Breast epithelium (tissue), 4 donors: Measurements from ENCODE around the gene ABHD4. TPM values are rescaled to one million over a fixed set of nuclear protein-coding genes. Genes with fewer than 3 reads are reported as not detected.
"Not testable (repeated sequence)": the region's sequence is repeated elsewhere in the genome, so short reads cannot be mapped to it uniquely, and the experiment has no call there.

Experiments
- DNase-seq, 2 donors: peaks; one replicate each; pipeline ENCODE4 v3.0.0-alpha.2; 2019; ENCODE audit warnings: low spot score in 2 of 2
- H3K27ac ChIP-seq, 2 donors: fragments of 200-600 bp; sonication (generic) in 1 of 2; one replicate each; pipeline ENCODE4 v1.5.1; 2016 to 2019; ENCODE audit warnings: mild to moderate bottlenecking in 1 of 2
- H3K27me3 ChIP-seq, 2 donors: fragments of 200-600 bp; sonication (generic) in 1 of 2; one replicate each; pipeline versions ENCODE4 v1.5.1 to v1.6.0; 2017 to 2019; ENCODE audit warnings: control low read depth in 1 of 2, mild to moderate bottlenecking in 1 of 2
- H3K36me3 ChIP-seq: fragments of 200-600 bp; one replicate; pipeline ENCODE4 v1.5.1; 2019
- H3K4me1 ChIP-seq, 2 donors: fragments of 200-600 bp; sonication (generic); one replicate each; pipeline ENCODE4 v1.5.1; 2016 to 2019; ENCODE audit warnings: control low read depth in 1 of 2
- H3K4me3 ChIP-seq, 3 donors: fragments of 200-600 bp; sonication (generic); 1 replicate in 2 of 3; 2 replicates in 1 of 3; pipeline ENCODE4 v1.5.1; 2016 to 2019; ENCODE audit warnings: mild to moderate bottlenecking in 3 of 3, moderate library complexity in 2 of 3
- H3K9me3 ChIP-seq, 2 donors: fragments of 200-600 bp; sonication (generic) in 1 of 2; one replicate each; pipeline ENCODE4 v1.5.1; 2016 to 2019; ENCODE audit warnings: control low read depth in 1 of 2
- CTCF ChIP-seq, 3 donors: fragments of 450-650 bp; IDR thresholded peaks; one replicate each; pipeline ENCODE4 v1.5.1; 2016 to 2017; ENCODE audit warnings: antibody characterized with exemption in 3 of 3, mild to moderate bottlenecking in 3 of 3, moderate library complexity in 3 of 3
- POLR2A ChIP-seq: fragments of 450-650 bp; IDR thresholded peaks from one replicate; pipeline ENCODE4 v1.6.1; 2016; ENCODE audit warnings: antibody characterized with exemption, mild to moderate bottlenecking, moderate library complexity
- POLR2AphosphoS5 ChIP-seq, 3 donors: sonication (generic); formaldehyde crosslinking; IDR thresholded peaks; one replicate each; pipeline ENCODE4 v1.6.1; 2017; ENCODE audit warnings: antibody characterized with exemption in 3 of 3
- intact Hi-C: fragments of 100-400 bp; cut with DNase I; formaldehyde crosslinking; loops from one replicate; pipeline ENCODE4 v1.15.1; 2023; ENCODE audit warnings: low total_unique reads
- total RNA-seq, 3 donors: library from RNA; depleted of rRNA; stranded (reverse); fragments of >200 nt; gene quantifications; one replicate each; pipeline ENCODE4 v1.1.0, GENCODE V29; 2016

ABHD4 gene
- total RNA-seq, 3 donors from 2014 or later, result 22.1 to 41.6 (median 25.2) TPM

DNA sequence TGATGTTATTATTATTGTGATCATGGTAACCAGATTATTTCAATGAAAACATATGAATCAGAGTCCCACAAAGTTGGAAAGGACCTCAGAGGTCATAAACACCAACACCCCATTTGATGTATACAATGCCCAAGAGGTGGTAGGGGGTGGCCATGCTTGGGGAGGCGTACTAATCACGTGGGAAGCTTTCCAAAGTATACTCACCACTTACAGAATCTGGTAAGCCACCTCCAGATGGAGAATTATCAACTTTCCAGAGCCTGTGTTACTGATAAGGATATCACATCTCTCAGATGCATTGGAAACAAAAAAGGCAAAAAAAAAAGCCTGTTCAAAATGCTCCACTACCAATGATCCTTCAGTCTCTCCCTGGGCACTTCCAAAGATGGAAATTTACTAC lies 17.5 kb upstream of the ABHD4 start:
- Histone ChIP-seq H3K27me3 (no peaks in the 10 kb centered on the region), H3K9me3 (no peaks in the 10 kb centered on the region), H3K4me1 (no peaks in the 10 kb centered on the region), H3K27ac (no peak overlapping the region), H3K36me3 (no peaks in the 10 kb centered on the region), H3K4me3 (no peak overlapping the region)
- intact Hi-C loops, result no loop called here
- no peak for DNase-seq
- TF ChIP-seq CTCF (IDR thresholded peaks at IDR 0.05) (no peak), POLR2AphosphoS5 (IDR thresholded peaks at IDR 0.05) (no peak), POLR2A (no peak)

DNA sequence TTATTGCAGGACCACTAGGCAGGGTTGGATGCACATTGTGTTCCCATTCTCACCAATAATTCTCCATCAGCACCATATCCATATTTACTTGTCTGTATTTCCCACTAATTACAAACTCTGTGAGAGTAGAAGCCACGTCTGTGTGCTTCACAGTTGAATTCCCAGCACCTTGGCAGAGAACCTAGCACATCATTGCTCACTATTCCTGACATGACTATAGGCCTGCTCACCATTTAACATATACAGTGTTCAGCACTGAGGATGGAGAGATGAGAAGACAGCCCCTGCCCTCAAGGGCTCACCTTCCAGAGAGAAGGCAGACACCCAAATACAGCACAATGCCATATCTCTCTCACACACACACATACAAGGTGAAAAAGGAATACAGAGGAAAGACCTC lies 14.1 kb upstream of the ABHD4 start:
- no peak for DNase-seq
- intact Hi-C loops, result no loop called here
- Histone ChIP-seq H3K27ac (no peak overlapping the region), H3K36me3 (no peaks in the 10 kb centered on the region), H3K4me3 (no peak overlapping the region), H3K9me3 (no peaks in the 10 kb centered on the region), H3K27me3 (no peaks in the 10 kb centered on the region), H3K4me1 (peaks cover 0 to 5% of the 10 kb centered on the region in 2 donors)
- no peak for TF ChIP-seq POLR2AphosphoS5 (IDR thresholded peaks at IDR 0.05)

GRCh38 chr14:22587247-22587646 lies 10.9 kb upstream of the ABHD4 start:
- Histone ChIP-seq H3K9me3 (no peaks in the 10 kb centered on the region), H3K4me3 (no peak overlapping the region), H3K27me3 (no peaks in the 10 kb centered on the region), H3K4me1 (peaks cover 0 to 5% of the 10 kb centered on the region in 2 donors), H3K36me3 (no peaks in the 10 kb centered on the region), H3K27ac (no peak overlapping the region)
- TF ChIP-seq CTCF (IDR thresholded peaks at IDR 0.05), result no peak
- no peak for TF ChIP-seq POLR2A
- no peak for TF ChIP-seq POLR2AphosphoS5 (IDR thresholded peaks at IDR 0.05)
- DNase-seq, result no peak
- intact Hi-C loops, result no loop called here

- H3K4me1 ChIP-seq, intact Hi-C loops, H3K27me3 ChIP-seq, H3K9me3 ChIP-seq, DNase-seq, H3K36me3 ChIP-seq: not testable (repeated sequence)
- H3K27ac ChIP-seq, result peak overlapping the region in 1 of 2 donors; percentile 98
- peak overlapping the region; percentile 75 to 90 (median 79) for H3K4me3 ChIP-seq
These were observed 10.2 kb upstream of the ABHD4 start for GRCh38 chr14:22587677-22588422.

GRCh38 chr14:22588526-22589095 lies 9.5 kb upstream of the ABHD4 start:
- Histone ChIP-seq H3K9me3 (no peaks in the 10 kb centered on the region), H3K4me3 (peak overlapping the region; percentile 75 to 90 (median 79)), H3K27me3 (no peaks in the 10 kb centered on the region), H3K4me1 (peaks cover 0 to 5% of the 10 kb centered on the region in 2 donors), H3K36me3 (no peaks in the 10 kb centered on the region), H3K27ac (peak overlapping the region; percentile 97 to 98)
- intact Hi-C loops, result no loop called here
- no peak for DNase-seq
- TF ChIP-seq POLR2AphosphoS5 (IDR thresholded peaks at IDR 0.05) (no peak), CTCF (IDR thresholded peaks at IDR 0.05) (no peak), POLR2A (no peak)

DNA sequence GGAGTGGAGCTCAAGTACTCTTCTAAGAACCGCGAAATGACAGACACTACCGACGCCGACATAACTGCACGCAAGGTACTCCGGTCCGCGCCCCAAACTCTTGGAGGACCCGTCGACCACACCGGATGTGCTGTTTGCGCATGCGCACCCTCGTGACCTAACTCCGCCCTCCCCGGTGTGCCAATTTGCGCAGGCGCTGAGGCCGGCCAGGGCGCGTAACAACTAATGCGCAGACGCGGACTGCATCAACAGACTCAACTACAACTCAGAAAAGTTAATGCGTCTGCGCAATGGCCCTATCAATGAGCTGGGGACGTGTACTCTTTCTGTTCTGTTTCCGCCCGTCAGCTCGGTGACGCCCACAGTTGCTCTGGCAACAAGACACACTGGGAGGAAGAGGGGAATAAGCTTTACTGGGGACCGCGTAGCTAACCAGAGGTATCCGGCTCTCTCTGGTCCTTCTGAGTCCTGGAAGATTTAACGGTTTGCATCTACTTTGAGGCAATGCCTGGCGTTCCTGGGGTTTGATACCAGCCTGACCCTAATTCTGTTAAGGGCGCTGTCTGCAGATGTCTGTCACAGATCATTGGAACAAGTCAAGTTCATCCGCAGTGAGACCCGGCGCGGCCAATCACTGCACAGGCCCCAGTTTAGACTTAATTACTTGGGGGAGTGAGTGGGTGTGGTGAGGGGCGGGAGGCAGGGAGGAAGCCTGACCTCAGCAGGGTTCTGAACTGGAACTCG lies 8.8 kb upstream of the ABHD4 start, which contains the start of gene DAD1:
Gene DAD1, minus strand, starts transcription at position 129 of the 744 bp plus-strand sequence. Its CDS starts 67 bp downstream, at position 62.
- Histone ChIP-seq H3K27ac (peak within 1 kb of the TSS; percentile 97 to 98), H3K4me3 (peak within 1 kb of the TSS; percentile 75 to 90 (median 79)), H3K4me1 (peaks cover 0 to 5% of the 10 kb centered on the region in 2 donors), H3K9me3 (no peaks in the 10 kb centered on the region), H3K27me3 (no peaks in the 10 kb centered on the region), H3K36me3 (no peaks in the 10 kb centered on the region)
- peak; percentile 84 to 97 (median 91) for TF ChIP-seq POLR2AphosphoS5 (IDR thresholded peaks at IDR 0.05)
- TF ChIP-seq POLR2A, result peak; percentile 86
- TF ChIP-seq CTCF (IDR thresholded peaks at IDR 0.05), result peak in 2 of 3 donors; percentile 42 to 59
- DNase-seq, result peak; percentile 99
- intact Hi-C loops, result no loop called here
